ENCODE results near the gene CDC14A. TPM values are rescaled to one million over a fixed set of nuclear protein-coding genes. Genes with fewer than 3 reads are reported as not detected.

The CDC14A gene
- total RNA-seq, 1 donor from 2014 or later, result 16.8 TPM

GRCh38 chr1:100543640-100544039 lies 191.3 kb downstream of the CDC14A start:
- intact Hi-C loops (cut with DNase I), result no loop called here
- DNase-seq (ENCODE audit: low spot score) (no peak), ATAC-seq (no peak)

DNA sequence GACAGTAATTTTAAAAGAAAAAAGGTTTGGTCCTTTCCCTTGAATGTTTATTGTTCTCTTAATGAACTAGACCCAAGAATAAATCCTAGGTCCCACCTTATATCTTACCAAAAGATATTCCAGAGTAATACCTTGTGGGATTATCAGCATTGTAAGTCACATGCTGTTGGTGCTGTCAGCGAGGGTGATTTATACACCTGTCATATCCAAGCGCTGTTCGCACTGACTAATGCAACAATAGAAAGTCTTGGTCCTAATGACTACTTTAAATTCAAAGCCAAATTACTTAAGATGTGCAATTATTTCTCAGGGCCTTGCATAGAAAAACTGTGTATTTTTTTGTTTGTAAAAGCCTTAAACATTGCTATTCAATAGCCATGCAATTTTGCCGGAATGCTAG lies 192.5 kb downstream of the CDC14A start:
- ATAC-seq, result no peak
- no peak for DNase-seq (ENCODE audit: low spot score)
- intact Hi-C loops (cut with DNase I), result no loop called here

- no peak for ATAC-seq
- no peak for DNase-seq (ENCODE audit: low spot score)
- intact Hi-C loops (cut with DNase I), result no loop called here
Measured at GRCh38 chr1:100545855-100546254, 193.5 kb downstream of the CDC14A start.

GRCh38 chr1:100552031-100552430 lies 199.7 kb downstream of the CDC14A start:
- DNase-seq (ENCODE audit: low spot score), result no peak
- ATAC-seq, result no peak
- intact Hi-C loops (cut with DNase I), result no loop called here

DNA sequence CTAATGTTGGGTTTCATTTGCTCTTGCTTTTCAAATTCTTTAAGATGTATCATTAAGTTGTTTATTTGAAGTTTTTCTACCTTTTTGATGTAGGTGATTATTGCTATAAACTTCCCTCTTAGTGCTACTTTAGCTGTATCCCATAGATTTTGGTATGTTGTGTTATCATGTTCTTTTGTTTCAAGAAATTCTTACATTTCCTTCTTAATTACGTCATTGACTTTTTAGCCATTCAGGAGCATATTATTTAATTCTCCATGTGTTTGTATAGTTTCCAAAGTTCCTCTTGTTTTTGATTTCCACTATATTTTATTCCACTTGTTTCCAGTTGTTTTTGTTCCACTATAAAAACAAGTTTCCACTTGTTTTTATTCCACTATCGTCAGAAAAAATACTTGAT lies 200.6 kb downstream of the CDC14A start:
- DNase-seq (ENCODE audit: low spot score) (no peak), ATAC-seq (no peak)
- intact Hi-C loops (cut with DNase I), result no loop called here

DNA sequence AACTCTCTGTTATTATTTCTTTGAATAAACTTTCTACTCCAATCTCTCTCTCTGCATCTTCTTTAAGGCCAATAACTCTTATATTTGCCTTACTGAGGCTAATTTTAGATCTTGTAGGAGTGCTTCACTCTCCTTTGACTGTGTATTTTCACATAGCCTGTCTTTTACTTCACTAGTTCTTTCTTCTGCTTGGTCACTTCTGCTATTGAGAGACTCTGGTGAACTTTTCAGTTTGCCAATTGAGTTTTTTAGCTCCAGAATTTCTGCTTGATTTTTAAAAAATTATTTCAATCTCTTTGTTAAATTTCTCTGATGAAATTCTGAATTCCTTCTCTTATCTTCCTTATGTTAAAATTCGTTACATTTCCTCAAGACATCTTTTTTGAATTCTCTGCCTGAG lies 203.9 kb downstream of the CDC14A start:
- intact Hi-C loops (cut with DNase I), result no loop called here
- ATAC-seq, result no peak

GRCh38 chr1:100556925-100557605 lies 204.8 kb downstream of the CDC14A start:
- ATAC-seq, result no peak
- intact Hi-C loops (cut with DNase I), result no loop called here
- DNase-seq (ENCODE audit: low spot score), result no peak

More for the DNA sequence above, 203.9 kb downstream of the CDC14A start:
- no peak for DNase-seq (ENCODE audit: low spot score)

GRCh38 chr1:100557606-100557953 lies 205.3 kb downstream of the CDC14A start:
- intact Hi-C loops (cut with DNase I), result no loop called here
- ATAC-seq (no peak), DNase-seq (ENCODE audit: low spot score) (no peak)

DNA sequence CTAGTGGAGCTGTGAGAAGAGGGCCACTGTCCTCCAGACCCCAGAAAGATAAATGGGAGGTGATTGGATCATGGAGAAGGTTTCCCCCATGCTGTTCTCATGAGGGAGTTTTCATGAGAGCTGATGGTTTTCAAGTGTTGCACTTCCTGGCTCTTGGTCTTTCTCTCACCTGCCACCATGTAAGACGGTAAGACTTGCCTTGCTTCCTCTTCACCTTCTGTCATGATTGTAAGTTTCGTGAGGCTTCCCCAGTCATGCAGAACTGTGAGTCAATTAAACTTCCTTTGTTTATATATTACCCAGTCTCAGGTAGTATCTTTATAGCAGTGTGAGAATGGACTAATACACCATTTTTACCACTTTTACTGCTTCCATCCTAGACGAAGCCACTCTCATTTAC lies 213.2 kb downstream of the CDC14A start:
- DNase-seq (ENCODE audit: low spot score) (no peak), ATAC-seq (no peak)
- intact Hi-C loops (cut with DNase I), result no loop called here

DNA sequence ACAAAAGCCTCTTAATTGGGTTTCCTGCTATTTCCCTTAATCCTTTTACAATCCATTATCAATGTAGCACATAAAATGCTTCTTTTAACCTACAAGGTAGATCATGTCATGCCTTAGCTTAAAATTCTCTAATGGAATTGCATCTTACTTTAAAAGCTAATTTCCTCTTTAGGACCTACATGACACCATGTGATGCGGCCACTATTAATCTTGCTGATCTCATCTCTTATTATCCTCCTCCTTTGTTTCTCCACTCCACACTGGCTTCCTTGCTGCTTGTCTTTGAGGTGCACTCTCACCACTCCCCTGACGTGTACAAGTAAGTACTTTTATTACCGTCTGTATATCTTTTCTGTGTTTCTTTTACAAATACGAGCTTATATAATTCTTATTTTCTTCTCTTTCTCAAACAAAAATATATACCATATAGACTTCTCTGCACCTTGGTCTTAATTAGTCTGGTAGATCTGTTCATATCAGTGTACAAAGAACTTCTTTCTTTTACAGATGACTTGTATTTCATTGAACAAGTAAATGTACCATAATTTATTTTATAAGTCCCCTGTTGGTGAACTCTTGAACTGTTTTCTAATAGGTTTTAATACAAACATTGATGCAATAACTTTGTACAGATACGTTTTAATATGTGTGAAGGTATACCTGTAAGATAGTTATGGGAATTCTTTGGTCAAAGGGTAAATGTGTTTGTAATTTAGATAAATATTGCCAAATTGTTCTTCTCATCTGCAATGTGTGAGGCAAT lies 213.8 kb downstream of the CDC14A start:
- no peak for DNase-seq (ENCODE audit: low spot score)
- no peak for ATAC-seq
- intact Hi-C loops (cut with DNase I), result no loop called here

- DNase-seq (ENCODE audit: low spot score) (no peak), ATAC-seq (no peak)
- intact Hi-C loops (cut with DNase I), result no loop called here
Measured at GRCh38 chr1:100567062-100567461, 214.8 kb downstream of the CDC14A start.

Other genes with a start within 250 kb of the CDC14A start
- gene SASS6, start 219.6 kb upstream of the CDC14A start, total RNA-seq, result 3.1 TPM
- gene TRMT13, start 219.3 kb upstream of the CDC14A start, total RNA-seq, result 25.8 TPM
- gene LRRC39, start 174.2 kb upstream of the CDC14A start, total RNA-seq, result 1.7 TPM
- 16.2 TPM for gene DBT, start 102.7 kb upstream of the CDC14A start, total RNA-seq
- gene RTCA, start 86.3 kb upstream of the CDC14A start, total RNA-seq, result 23.6 TPM
- gene GPR88, start 185.6 kb downstream of the CDC14A start, total RNA-seq, result 1.7 TPM